Activated T-cell treated with anti-CD3 and anti-CD28 coated beads for 1 hour (primary cell): ENCODE measurements around the gene HMX1.

ENCODE experiments used
- DNase-seq: peaks from one replicate; pipeline ENCODE4 v3.0.0-alpha.2; 2020; ENCODE audit warnings: low read depth

Gene HMX1

GRCh38 chr4:8868321-8869001 lies 3.2 kb downstream of the HMX1 start:
- no peak for DNase-seq

- no peak for DNase-seq
Observed at GRCh38 chr4:8867624-8868320, 3.9 kb downstream of the HMX1 start.

- DNase-seq: no peak
Observed at GRCh38 chr4:8866828-8867623, 4.6 kb downstream of the HMX1 start.

GRCh38 chr4:8866421-8866820 lies 5.2 kb downstream of the HMX1 start:
- DNase-seq: no peak

GRCh38 chr4:8865681-8866310 lies 5.8 kb downstream of the HMX1 start:
- DNase-seq: no peak

- DNase-seq: no peak
Observed at GRCh38 chr4:8864912-8865680, 6.5 kb downstream of the HMX1 start.

GRCh38 chr4:8863686-8864682 lies 7.7 kb downstream of the HMX1 start:
- no peak for DNase-seq

- DNase-seq: no peak
Observed at GRCh38 chr4:8862800-8863685, 8.6 kb downstream of the HMX1 start.

GRCh38 chr4:8862334-8862733 lies 9.3 kb downstream of the HMX1 start:
- no peak for DNase-seq

GRCh38 chr4:8861576-8862295 lies 9.9 kb downstream of the HMX1 start:
- DNase-seq: no peak

GRCh38 chr4:8860892-8861575 lies 10.6 kb downstream of the HMX1 start:
- no peak for DNase-seq

- no peak for DNase-seq
Observed at GRCh38 chr4:8860096-8860891, 11.3 kb downstream of the HMX1 start.

- DNase-seq: no peak
Observed at GRCh38 chr4:8859550-8860095, 12.0 kb downstream of the HMX1 start.

GRCh38 chr4:8858701-8859210 lies 12.9 kb downstream of the HMX1 start:
- no peak for DNase-seq

- DNase-seq: no peak
Observed at GRCh38 chr4:8857766-8858700, 13.6 kb downstream of the HMX1 start.
